ENCODE results near the gene GRM1. TPM values are rescaled to one million over a fixed set of nuclear protein-coding genes. Genes with fewer than 3 reads are reported as not detected.

GRM1 gene
- total and polyA plus RNA-seq, 3 donors from 2014 or later: 1.3 to 5.6 (median 2.0) TPM

DNA sequence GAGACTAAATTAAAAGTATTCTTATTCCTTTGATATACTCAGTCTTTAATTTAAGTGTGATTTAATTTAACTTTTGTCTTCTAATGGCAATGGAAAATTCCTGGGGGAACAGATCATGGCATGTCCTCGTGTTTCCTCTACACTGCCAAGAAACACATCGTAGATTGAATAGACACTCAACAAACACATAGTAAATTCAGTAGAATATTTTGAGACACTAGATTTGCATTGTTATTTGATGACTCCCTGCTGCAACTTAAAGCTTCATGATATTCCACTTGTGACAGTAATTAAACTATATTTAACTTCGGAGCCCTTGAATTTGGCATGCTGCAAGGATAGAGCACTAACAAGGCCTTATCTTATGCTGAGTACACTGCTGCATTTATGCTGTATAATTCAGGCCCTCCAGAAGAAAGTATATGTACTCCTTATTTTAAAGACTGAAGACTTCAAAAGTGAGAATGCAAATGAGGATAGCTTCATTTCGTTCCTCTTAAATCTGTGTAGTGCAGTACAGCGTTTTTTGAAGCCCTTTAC lies 84.3 kb downstream of the GRM1 start:
- H3K27me3 ChIP-seq: no peaks in the 10 kb centered on the region
- H3K36me3 ChIP-seq (ENCODE audit: low read depth, missing control alignments): no peaks in the 10 kb centered on the region
- no peak overlapping the region for H3K27ac ChIP-seq
- no peak for TF ChIP-seq POLR2A (IDR thresholded peaks at IDR 0.05)
- TF ChIP-seq, protein P1, sequence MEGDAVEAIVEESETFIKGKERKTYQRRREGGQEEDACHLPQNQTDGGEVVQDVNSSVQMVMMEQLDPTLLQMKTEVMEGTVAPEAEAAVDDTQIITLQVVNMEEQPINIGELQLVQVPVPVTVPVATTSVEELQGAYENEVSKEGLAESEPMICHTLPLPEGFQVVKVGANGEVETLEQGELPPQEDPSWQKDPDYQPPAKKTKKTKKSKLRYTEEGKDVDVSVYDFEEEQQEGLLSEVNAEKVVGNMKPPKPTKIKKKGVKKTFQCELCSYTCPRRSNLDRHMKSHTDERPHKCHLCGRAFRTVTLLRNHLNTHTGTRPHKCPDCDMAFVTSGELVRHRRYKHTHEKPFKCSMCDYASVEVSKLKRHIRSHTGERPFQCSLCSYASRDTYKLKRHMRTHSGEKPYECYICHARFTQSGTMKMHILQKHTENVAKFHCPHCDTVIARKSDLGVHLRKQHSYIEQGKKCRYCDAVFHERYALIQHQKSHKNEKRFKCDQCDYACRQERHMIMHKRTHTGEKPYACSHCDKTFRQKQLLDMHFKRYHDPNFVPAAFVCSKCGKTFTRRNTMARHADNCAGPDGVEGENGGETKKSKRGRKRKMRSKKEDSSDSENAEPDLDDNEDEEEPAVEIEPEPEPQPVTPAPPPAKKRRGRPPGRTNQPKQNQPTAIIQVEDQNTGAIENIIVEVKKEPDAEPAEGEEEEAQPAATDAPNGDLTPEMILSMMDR (IDR thresholded peaks at IDR 0.05): no peak
- WGBS, 2 donors: 61 to 66% methylated on average over 5 of the region's 5 CpGs
- intact Hi-C loops (cut with DNase I; ENCODE audit: low total_unique reads): no loop called here
- no peak for DNase-seq
- H3K4me1 ChIP-seq: no peaks in the 10 kb centered on the region
- no peak overlapping the region for H3K4me3 ChIP-seq
- H3K9me3 ChIP-seq: no peaks in the 10 kb centered on the region

DNA sequence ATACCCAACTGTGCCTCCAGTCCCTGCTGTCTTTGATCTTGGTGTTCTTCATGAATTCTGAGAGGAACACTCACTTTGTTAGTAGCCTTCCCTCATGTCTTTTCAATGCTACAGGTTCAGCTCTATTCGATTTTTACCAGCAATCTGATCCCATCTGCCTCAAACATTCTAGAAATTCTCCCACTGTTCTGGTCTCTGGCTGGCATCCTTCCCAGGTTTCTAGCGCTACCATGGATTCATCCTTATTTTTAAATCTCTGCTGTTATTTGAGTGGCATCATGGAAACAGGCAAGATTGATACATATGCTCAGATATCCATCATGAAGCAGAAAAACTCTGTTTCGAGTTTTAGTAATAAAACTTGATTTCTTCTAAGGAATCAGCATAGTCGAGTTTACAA lies 94.8 kb downstream of the GRM1 start:
- Histone ChIP-seq H3K9me3 (no peaks in the 10 kb centered on the region), H3K36me3 (ENCODE audit: low read depth, missing control alignments) (no peaks in the 10 kb centered on the region), H3K27ac (no peak overlapping the region), H3K27me3 (no peaks in the 10 kb centered on the region), H3K4me3 (no peak overlapping the region), H3K4me1 (no peaks in the 10 kb centered on the region)
- intact Hi-C loops (cut with DNase I; ENCODE audit: low total_unique reads): no loop called here
- TF ChIP-seq, protein P1 (IDR thresholded peaks at IDR 0.05): no peak
- TF ChIP-seq POLR2A (IDR thresholded peaks at IDR 0.05): no peak
- no peak for DNase-seq
- 80 to 89% methylated on average over 4 of the region's 4 CpGs for WGBS, 2 donors

DNA sequence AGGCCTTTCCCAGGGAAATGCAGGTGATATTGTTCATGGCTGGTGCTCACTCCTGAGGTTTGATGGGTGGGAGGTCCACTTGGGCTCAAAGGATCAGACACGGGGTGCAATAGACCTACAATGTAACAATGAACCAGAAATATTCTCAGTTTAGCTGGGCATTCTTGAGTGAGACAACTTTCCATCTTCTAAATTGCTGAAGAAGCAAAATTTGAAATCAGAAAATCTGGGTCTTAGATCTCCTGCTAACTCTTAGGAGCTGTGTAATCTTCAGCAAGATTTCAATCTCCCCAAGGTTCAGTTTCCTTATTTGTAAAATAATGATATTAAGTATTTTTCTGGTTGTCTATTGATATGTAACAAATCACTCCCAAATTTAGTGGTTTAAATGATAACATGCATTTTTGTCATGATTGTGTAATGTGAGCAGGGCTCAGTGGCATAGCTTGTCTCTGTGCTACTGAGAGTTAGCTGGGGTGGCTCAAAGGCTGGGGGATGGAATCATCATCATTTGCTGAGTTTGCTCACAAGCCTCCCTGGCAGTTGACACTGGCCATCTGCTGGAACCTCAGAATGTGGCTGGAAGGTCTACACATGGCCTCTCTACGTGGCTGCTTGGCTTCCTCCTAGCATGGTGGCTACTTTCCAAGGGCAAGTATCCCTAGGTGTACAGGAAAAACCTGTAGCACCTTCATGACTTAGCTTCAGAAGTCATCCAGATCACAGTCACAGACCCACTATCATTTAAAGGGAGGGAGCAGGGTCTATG lies 98.8 kb downstream of the GRM1 start:
- 72 to 73% methylated on average over 2 of the region's 2 CpGs for WGBS, 2 donors
- intact Hi-C loops (cut with DNase I; ENCODE audit: low total_unique reads): no loop called here
- TF ChIP-seq, protein P1 (IDR thresholded peaks at IDR 0.05): no peak
- no peak for TF ChIP-seq POLR2A (IDR thresholded peaks at IDR 0.05)
- no peaks in the 10 kb centered on the region for H3K27me3 ChIP-seq
- H3K9me3 ChIP-seq: no peaks in the 10 kb centered on the region
- no peaks in the 10 kb centered on the region for H3K4me1 ChIP-seq
- H3K36me3 ChIP-seq (ENCODE audit: low read depth, missing control alignments): no peaks in the 10 kb centered on the region
- H3K4me3 ChIP-seq: no peak overlapping the region
- H3K27ac ChIP-seq: no peak overlapping the region
- no peak for DNase-seq

DNA sequence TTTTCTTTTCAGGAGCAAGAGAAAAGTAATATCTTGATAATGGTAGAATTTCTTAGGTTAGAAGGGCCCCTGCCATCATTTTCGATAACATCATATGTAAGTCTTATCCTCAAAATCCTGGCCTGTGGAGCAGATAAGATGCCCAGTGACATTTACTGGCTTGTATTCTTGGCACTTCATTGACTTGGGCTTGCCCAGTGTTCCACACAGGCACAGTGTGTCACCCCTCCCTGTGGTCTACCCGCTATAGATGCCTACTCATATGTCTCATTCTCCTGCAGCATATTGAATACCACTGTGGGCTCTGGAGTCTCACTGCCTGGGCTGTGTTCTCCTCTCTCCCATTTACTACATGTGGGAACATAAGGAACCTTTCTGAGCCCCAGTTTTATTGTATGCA lies 105.0 kb downstream of the GRM1 start:
- no peaks in the 10 kb centered on the region for H3K4me1 ChIP-seq
- no peak overlapping the region for H3K4me3 ChIP-seq
- intact Hi-C loops (cut with DNase I; ENCODE audit: low total_unique reads): no loop called here
- no peaks in the 10 kb centered on the region for H3K9me3 ChIP-seq
- H3K36me3 ChIP-seq (ENCODE audit: low read depth, missing control alignments): no peaks in the 10 kb centered on the region
- WGBS, 2 donors: 87 to 92% methylated on average over 2 of the region's 2 CpGs
- no peak overlapping the region for H3K27ac ChIP-seq
- DNase-seq: no peak
- no peak for TF ChIP-seq POLR2A (IDR thresholded peaks at IDR 0.05)
- TF ChIP-seq, protein P1 (IDR thresholded peaks at IDR 0.05): no peak
- H3K27me3 ChIP-seq: no peaks in the 10 kb centered on the region

DNA sequence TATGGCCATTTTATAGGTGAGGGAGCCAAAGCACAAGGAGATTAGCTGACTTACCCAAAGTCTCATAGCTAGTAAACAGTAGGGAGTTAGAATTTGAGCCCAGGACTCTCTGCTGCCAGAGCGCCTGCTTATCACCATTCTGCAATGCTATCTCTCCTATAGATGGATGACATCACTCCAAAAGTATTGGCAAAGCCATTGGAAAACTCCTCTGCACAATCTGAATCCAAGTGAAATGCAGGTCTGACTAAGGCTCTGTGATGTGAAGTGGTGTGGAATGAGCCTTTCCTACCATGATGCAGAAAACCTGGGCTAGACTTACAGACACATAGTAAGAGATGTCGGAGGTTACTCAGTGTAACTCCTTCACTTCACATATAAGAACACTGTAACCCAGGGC lies 106.3 kb downstream of the GRM1 start:
- no peaks in the 10 kb centered on the region for H3K27me3 ChIP-seq
- intact Hi-C loops (cut with DNase I; ENCODE audit: low total_unique reads): no loop called here
- no peak for DNase-seq

More for the DNA sequence above, 106.3 kb downstream of the GRM1 start:
- Histone ChIP-seq H3K36me3 (ENCODE audit: low read depth, missing control alignments) (no peaks in the 10 kb centered on the region), H3K4me3 (no peak overlapping the region), H3K27ac (no peak overlapping the region), H3K4me1 (no peaks in the 10 kb centered on the region), H3K9me3 (no peaks in the 10 kb centered on the region)
- TF ChIP-seq POLR2A (IDR thresholded peaks at IDR 0.05): no peak
- TF ChIP-seq, protein P1 (IDR thresholded peaks at IDR 0.05): no peak
- WGBS, 2 donors: 79 to 85% methylated on average over 2 of the region's 2 CpGs
